Fibroblast of lung (primary cell): ENCODE results near the gene L3MBTL2.

ENCODE experiments used
- CTCF ChIP-seq, 2 donors: IDR thresholded peaks in 1 of 2; conservative IDR thresholded peaks in 1 of 2; 1 replicate in 1 of 2; 2 replicates in 1 of 2; pipeline ENCODE4 v1.5.1; 2011 to 2012; ENCODE audit warnings: low read length in 2 of 2, control low read depth in 1 of 2, inconsistent platforms in 1 of 2, low read depth in 1 of 2, mild to moderate bottlenecking in 1 of 2
- EZH2 ChIP-seq: IDR thresholded peaks from 2 replicates; pipeline ENCODE4 v1.5.1; 2012; ENCODE audit warnings: low read length, control low read depth, mild to moderate bottlenecking; ENCODE audit errors: missing control alignments

GRCh38 chr22:41280065-41280464, 75.0 kb downstream of the L3MBTL2 start:
- TF ChIP-seq CTCF (conservative IDR thresholded peaks at IDR 0.05 in 1 of 2, IDR thresholded peaks at IDR 0.05 in 1 of 2; ENCODE audit: low read depth in 1 of 2, low read length in 2 of 2) (no peak), EZH2 (no peak)
